NCI-H2107 treated with DMSO at 0.1 percent for 48 hours (cell line): ENCODE results near the gene PDGFB.

ENCODE experiments used
- DNase-seq: peaks from one replicate; lab custom pipeline; 2025; ENCODE audit not compliant: unreplicated experiment; lab: John Stamatoyannopoulos, UW

Gene PDGFB

GRCh38 chr22:39208013-39208680 is 36.6 kb downstream of the PDGFB start:
- DNase-seq, result no peak

DNA sequence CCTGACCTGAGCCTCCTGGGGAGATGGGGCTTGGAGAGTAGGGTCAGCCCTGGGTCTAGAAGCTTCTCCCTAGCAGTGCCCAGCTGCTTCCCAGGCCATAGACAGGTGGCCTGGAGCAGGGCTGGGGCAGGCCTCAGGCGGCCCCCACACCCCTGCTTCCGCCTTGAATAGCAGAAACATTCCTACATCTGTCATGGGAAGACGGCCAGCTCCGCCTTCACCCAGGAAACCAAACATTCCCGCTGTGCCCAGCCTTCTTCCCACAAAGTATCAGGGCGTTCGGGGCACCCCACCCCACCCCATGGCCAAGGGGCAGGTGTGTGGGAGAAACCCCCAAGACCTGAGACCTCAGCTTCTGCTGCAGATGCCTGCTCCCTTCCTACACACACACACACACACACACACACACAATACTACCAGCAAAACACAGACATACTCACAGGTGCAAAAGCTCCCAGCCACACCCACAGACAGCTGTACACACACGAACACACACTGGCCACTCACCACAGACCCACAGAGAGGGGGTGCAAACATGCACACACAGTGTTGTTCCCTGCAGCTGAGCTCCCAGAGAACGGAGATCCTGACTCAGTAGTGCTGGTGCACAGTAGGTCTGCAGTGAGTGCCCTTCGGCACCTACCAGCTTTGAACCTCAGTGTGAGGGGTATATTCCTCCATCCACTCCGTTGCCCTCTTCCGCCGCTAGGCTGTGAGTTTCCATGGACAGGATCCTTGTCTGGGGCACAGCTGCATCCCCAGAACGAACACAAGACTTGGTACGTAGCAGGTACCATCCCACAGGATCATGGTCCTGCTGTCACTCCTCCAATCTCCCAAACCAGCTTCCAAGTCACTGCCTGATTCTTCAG is 37.4 kb downstream of the PDGFB start:
- DNase-seq, result no peak

DNA sequence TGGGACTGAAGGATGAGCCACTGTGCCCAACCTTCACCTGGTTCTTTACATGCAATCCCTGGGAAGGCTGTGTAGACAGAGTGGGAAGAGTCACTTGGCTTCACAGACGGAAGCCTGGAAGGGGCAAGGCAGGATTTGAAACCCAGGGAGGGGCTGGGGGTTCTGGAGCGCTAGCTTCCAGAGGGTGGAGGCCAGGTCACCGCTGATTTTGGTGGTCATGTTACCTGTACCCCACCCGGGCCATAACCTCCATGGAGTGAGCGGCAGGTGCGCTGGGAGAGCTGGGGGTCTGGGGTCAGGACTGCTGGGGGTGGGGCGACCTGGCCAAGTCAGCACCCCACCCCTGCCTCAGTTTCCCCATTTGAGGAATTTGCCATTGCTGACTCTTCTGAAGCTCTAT is 38.3 kb downstream of the PDGFB start:
- no peak for DNase-seq

DNA sequence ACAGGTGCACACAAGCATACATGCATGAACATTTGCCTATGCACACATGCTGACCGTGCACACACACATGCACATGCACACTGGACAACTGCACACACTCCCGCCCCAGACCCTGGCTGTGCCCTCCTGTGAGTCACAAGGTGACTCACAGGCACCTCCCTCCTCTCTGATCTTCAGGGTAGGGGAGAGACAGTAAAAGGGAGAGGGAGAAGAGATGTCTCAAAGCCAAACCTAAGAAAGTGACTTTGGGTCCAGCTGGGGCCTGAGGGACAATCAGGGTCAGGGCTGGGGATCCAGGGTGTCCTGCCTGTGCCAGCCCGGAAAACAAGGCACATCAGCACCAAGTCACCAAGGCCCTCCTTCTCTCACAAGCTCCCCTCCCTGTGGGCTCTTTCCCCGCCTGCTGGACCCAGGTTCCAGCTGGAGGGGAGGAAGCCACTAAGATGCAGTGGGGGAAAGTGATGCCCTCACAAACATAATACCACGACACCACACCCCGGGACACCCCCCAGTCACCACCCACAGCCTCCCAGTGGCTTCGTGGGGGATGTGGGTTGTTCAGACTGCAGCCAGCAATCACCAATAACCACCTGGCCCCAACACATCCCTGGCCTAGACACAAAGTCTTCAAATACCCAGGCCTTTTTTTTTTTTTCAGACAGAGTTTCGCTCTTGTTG is 39.3 kb downstream of the PDGFB start:
- no peak for DNase-seq

GRCh38 chr22:39204216-39204615 is 40.6 kb downstream of the PDGFB start:
- DNase-seq, result no peak

- DNase-seq, result no peak
These were observed 47.2 kb downstream of the PDGFB start for GRCh38 chr22:39197578-39197977.

DNA sequence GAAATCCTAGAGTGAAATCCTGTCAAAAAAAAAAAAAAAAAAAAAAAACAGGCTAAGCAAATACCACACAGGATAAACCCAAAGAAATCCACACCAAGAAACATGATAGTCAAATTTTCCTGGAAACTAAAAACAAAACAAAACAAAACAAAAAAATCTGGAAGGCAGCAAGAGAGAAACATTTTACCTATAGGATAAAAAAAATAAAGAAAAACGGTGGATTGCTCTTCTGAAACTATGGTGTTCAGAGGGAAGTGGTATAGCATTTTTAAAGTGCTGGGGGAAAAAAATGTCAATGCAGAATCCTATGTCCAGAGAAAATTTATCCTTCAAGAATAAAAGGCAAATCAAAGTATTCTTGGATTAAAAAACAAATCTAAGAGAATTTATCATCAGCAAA is 50.7 kb downstream of the PDGFB start:
- no peak for DNase-seq

GRCh38 chr22:39188809-39189208 is 56.0 kb downstream of the PDGFB start:
- no peak for DNase-seq

DNA sequence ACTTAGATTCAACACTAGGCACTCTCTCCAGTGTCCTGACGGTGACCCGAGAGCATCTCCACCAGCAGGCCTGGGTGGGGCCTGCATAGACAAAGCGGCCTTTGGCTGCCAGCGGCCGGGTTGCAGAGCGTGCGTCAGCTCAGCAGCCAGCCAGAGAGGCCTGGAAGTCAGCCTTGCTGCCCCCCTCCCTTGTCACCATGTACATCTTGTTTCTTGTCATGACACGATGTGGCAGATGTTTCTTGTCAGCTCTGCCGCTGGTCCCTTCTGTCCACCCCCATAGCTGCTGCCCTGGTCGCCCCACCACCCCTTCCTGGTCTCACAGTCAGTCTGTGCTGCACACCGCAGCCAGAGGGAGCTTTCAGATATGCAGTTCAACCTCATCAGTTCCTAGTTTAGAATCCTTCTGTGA is 59.2 kb downstream of the PDGFB start:
- no peak for DNase-seq

- DNase-seq, result no peak
These were observed 59.9 kb downstream of the PDGFB start for GRCh38 chr22:39184586-39185577.

- no peak for DNase-seq
These were observed 60.7 kb downstream of the PDGFB start for GRCh38 chr22:39183991-39184585.

GRCh38 chr22:39182478-39183030 is 62.2 kb downstream of the PDGFB start:
- no peak for DNase-seq

- no peak for DNase-seq
These were observed 63.0 kb downstream of the PDGFB start for GRCh38 chr22:39181778-39182177.

- DNase-seq, result no peak
These were observed 63.4 kb downstream of the PDGFB start for GRCh38 chr22:39181356-39181755.

DNA sequence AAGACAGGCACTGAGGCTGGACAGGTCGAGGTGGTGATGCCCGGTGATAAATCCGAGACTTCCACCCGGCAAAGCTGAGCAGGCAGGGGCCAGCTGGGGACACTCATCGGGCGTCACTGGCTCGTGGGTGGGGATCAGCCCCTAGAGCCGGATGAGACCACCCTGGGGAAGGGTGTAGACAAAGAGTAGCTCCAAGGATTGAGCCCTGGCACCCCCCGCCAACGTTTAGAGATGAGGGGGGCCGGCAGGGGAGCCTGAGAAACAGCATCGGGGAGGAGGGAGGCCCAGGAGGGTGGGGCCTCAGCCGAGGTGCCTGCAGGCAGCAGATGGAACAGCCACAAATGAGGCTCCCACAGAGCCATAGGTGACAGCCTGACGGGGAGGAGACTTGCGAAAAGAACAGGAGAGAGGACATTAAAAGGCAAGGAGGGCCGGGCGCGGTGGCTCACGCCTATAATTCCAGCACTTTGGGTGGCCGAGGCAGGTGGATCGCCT is 64.9 kb downstream of the PDGFB start:
- DNase-seq, result no peak

DNA sequence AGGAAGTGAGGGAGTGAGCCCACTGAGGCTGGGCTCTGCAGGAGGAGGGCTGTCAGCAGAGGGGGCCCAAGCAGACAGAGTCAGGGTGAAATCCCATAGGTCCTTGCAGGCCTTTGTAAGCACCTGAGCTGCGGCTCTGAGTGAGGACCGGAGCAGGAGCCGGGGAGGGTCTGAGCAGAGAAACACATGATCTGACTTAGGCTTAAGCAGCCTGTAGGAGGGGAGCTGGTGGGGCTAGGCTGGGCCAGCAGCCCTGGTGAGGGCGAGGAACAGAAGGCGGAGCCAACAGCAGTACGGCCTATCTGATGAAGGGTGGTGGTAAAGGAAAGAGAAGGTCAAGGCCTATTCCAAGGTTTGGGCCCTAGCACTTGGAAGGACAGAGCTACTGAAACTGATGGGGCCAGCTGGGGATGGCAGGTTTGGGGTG is 65.4 kb downstream of the PDGFB start:
- no peak for DNase-seq

DNA sequence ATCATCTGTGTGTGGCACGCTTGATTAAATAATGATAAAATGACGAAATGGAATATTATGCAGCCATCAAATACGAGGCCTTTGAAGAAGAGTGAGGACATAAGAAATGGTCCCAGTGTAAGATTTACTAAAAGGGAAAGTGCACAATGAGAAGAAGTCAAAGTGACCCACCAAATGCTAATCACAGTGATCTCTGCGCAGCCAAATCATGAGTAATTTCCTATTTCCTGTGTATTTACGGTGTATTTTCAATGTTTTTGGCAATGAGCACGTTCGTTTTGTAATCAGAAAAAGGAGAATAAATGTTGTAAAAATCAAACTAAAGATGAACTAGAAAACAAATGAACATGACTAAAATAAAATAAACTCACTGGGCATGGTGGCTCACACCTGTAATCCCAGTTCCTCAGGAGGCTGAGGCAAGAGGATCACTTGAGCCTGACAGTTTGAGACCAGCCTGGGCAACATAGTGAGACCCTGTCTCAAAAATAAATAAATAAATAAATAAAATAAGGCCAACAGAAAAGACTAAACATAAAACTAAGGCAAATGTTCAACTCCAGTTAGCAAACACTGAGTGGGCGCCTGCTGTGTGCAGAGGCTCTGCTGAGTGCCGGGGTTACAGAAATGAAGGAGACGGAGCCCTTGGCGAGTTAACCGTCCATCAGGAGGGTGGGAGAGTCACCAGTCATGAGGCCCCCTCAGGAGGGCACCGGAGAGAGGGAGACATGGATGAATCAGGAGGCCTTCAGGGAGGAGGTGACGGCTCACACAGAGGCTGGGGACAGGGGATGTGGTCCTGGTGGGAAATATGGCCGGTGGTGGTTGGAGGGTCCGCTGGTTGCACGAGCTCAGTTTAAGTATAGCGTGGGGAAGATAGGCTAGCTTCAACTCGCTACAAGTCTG is 66.3 kb downstream of the PDGFB start:
- DNase-seq, result no peak

GRCh38 chr22:39177791-39178190 is 67.0 kb downstream of the PDGFB start:
- no peak for DNase-seq

DNA sequence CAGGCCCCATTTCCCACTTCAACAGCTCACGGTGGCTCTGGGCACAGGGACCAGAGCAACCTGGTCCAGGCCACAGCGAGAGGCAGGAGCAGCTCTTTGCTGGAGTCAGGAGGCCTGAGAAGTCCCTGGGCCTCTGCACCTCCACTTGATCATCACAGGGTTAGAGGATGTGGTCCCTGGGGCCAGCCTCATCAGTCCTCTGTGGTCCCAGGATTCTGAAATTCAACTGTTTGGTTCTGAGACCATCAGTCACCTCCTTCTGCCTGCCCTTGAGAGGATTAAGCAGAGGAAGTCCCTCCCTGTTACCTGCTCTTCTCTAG is 67.4 kb downstream of the PDGFB start:
- no peak for DNase-seq
